HEK293T (cell line): ENCODE results near the gene MAU2.
"Not testable (repeated sequence)": the region's sequence is repeated elsewhere in the genome, so short reads cannot be mapped to it uniquely, and the experiment has no call there.

Experiments
- CTCF ChIA-PET: fragments of 350-600 bp; formaldehyde crosslinking; extraction: SDS; loops from one replicate; lab custom pipeline; 2021; ENCODE audit warnings: antibody characterized with exemption, inconsistent platforms; lab: Yijun Ruan, JAX
- POLR2A ChIA-PET: fragments of 350-600 bp; formaldehyde crosslinking; extraction: SDS; loops from one replicate; lab custom pipeline; 2020; ENCODE audit warnings: antibody characterized with exemption, inconsistent platforms; lab: Yijun Ruan, JAX
- DNase-seq: peaks from one replicate; pipeline ENCODE4 v3.0.0; 2012; ENCODE audit warnings: mixed read lengths; ENCODE audit errors: extremely low spot score
- ARNT ChIP-seq: fragments of 450-650 bp; IDR thresholded peaks from 2 replicates; pipeline ENCODE4 v1.6.1; 2017; ENCODE audit warnings: mild to moderate bottlenecking
- BHLHE40 ChIP-seq: fragments of 450-650 bp; IDR thresholded peaks from 2 replicates; pipeline ENCODE4 v1.6.1; 2016; ENCODE audit warnings: mild to moderate bottlenecking, moderate library complexity, borderline replicate concordance
- CTBP1 ChIP-seq: fragments of 450-650 bp; IDR thresholded peaks from 2 replicates; pipeline ENCODE4 v1.6.1; 2016; ENCODE audit warnings: borderline replicate concordance
- ELF4 ChIP-seq: fragments of 450-650 bp; IDR thresholded peaks from 2 replicates; pipeline ENCODE4 v1.6.1; 2017; ENCODE audit warnings: antibody characterized with exemption
- FOXA1 ChIP-seq: fragments of 450-650 bp; IDR thresholded peaks from 2 replicates; pipeline ENCODE4 v1.6.1; 2016; ENCODE audit warnings: mild to moderate bottlenecking
- FOXK2 ChIP-seq: fragments of 450-650 bp; IDR thresholded peaks from 2 replicates; pipeline ENCODE4 v1.6.1; 2016; ENCODE audit warnings: mild to moderate bottlenecking
- FOXM1 ChIP-seq: fragments of 450-650 bp; IDR thresholded peaks from 2 replicates; pipeline ENCODE4 v1.6.1; 2017; ENCODE audit warnings: mild to moderate bottlenecking, borderline replicate concordance
- HDGF ChIP-seq: fragments of 450-650 bp; IDR thresholded peaks from 2 replicates; pipeline ENCODE4 v1.6.1; 2017; ENCODE audit warnings: antibody characterized with exemption, borderline replicate concordance
- L3MBTL2 ChIP-seq: fragments of 450-650 bp; conservative IDR thresholded peaks from 2 replicates; pipeline ENCODE4 v1.6.1; 2016; ENCODE audit warnings: mild to moderate bottlenecking
- LEF1 ChIP-seq: fragments of 450-650 bp; IDR thresholded peaks from 2 replicates; pipeline ENCODE4 v1.6.1; 2017; ENCODE audit warnings: mild to moderate bottlenecking, borderline replicate concordance
- NFRKB ChIP-seq: fragments of 450-650 bp; IDR thresholded peaks from 2 replicates; pipeline ENCODE4 v1.6.1; 2016; ENCODE audit warnings: mild to moderate bottlenecking, moderate library complexity
- PKNOX1 ChIP-seq: fragments of 450-650 bp; IDR thresholded peaks from 2 replicates; pipeline ENCODE4 v1.6.1; 2016
- SP1 ChIP-seq: fragments of 450-650 bp; IDR thresholded peaks from 2 replicates; pipeline ENCODE4 v1.6.1; 2017
- SUZ12 ChIP-seq: fragments of 450-650 bp; IDR thresholded peaks from 2 replicates; pipeline ENCODE4 v1.6.1; 2016; ENCODE audit warnings: mild to moderate bottlenecking
- TARDBP ChIP-seq: fragments of 450-650 bp; IDR thresholded peaks from 2 replicates; pipeline ENCODE4 v1.6.1; 2016
- ZNF384 ChIP-seq: fragments of 450-650 bp; IDR thresholded peaks from 2 replicates; pipeline ENCODE4 v1.6.1; 2016

MAU2 gene

DNA sequence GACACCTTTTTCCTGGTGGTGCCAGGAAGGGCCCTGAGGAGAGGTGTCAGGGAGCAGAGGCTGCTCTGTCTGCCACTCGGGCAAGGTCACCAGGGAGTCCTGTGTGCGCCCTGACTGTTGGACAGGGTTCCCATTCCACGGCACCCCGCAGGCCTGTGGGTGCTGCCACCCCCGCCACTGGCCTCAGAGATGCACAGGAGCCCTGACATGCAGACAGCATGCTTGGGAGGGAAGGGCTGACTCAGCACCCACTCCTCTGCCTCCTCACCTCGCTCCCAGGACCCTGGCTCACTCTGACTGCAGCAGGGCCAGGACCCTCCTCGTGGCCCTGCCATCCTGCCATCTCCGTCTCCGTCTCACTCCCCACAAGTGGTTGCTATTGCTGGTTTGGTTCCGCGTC, 25.3 kb downstream of the MAU2 start:
- TF ChIP-seq ZNF384, result no peak
- no peak for TF ChIP-seq NFRKB
- TF ChIP-seq PKNOX1, result no peak
- no peak for TF ChIP-seq ARNT
- no peak for TF ChIP-seq FOXA1
- TF ChIP-seq BHLHE40, result no peak
- TF ChIP-seq HDGF, result no peak
- TF ChIP-seq ELF4, result no peak
- TF ChIP-seq L3MBTL2, result no peak
- TF ChIP-seq CTBP1, result no peak
- TF ChIP-seq SP1, result no peak
- TF ChIP-seq SUZ12, result no peak
- TF ChIP-seq FOXM1, result no peak
- no peak for TF ChIP-seq LEF1
- no peak for TF ChIP-seq FOXK2
- no peak for TF ChIP-seq TARDBP
- ChIA-PET CTCF (interaction anchor here (1.0 kb wide), 1 partner anchor 15 kb away, joined by 3 read pairs; no protein-coding TSS in a partner anchor), POLR2A (no interaction called here)
- no peak for DNase-seq

DNA sequence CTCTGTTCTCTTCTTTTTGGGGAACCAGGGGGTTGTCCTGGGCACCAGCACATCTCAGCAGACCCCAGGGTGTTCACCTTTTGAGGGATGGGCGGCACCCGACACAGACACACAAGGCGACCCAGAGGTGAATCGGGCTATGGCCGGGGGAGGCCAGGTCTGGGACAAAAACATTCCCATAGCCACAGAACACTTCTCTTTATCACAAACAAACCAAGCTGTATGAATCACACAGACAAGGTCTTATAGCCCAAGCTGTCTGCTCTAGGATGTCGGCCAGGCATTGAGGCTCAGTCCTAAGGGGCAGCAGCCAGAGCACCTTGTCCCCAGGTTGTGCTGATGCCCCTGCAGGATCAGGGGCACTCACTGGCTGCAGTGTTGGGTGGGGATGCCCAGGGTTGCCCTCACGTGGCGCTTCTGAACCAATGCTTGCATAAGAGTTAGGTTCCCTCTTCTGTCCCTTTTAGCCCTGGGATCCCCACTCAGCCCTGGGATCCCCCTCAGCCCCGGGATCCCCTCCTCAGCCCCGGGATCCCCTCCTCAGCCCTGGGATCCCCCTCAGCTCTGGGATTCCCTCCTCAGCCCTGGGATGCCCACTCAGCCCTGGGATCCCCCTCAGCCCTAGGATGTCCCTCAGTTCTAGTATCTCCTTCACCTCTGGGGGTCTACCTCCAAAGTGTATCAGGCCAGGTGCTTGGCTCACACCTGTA, 26.9 kb downstream of the MAU2 start:
- TF ChIP-seq ARNT (no peak), FOXK2 (no peak), FOXA1 (no peak), SP1 (no peak), SUZ12 (no peak), CTBP1 (no peak), ZNF384 (no peak), ELF4 (no peak), FOXM1 (no peak), LEF1 (no peak), L3MBTL2 (no peak), NFRKB (no peak), TARDBP (no peak), HDGF (no peak), BHLHE40 (no peak), PKNOX1 (no peak)
- POLR2A ChIA-PET, result no interaction called here
- no peak for DNase-seq
- CTCF ChIA-PET, result no interaction called here

DNA sequence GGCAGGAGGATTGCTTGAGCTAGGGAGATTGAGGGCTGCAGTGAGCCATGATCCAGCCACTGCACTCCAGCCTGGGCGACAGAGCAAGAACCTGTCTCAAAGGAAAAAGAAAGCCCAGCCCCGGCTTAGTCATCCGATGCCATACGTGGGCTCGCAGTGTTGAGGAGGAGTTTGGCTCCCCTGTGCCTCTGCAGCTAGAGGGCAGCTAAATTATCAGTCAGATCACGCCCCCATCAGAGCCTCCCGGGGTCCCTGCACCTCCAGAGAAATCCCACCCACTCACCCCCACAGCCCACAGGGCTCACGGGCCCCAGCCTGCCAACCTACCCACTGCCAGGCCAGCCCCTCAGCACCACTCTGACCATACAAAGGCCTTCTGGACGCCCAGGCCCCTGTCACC, 27.6 kb downstream of the MAU2 start:
- TF ChIP-seq FOXA1, result no peak
- TF ChIP-seq LEF1, result no peak
- ChIA-PET POLR2A (no interaction called here), CTCF (no interaction called here)
- no peak for DNase-seq

DNA sequence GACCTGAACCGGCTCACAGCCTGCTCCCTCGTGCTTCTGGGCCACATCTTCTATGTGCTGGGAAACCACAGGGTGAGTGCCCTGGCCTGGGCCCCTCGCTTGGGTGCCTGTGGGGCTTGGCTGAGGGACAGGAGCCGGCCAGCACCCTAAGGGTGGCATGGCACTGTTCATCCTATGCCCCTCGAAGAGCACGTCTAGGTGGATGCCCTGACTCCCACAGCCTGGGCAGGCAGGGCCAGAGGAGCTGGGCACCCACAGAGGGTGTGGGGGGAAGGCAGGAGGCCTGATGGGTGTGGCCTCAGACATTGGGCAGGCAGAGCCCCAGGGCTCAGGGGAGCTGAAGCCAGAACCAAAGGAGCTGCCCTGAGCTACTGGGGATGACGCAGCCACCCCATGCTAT, 28.7 kb downstream of the MAU2 start:
- no peak for DNase-seq
- ChIA-PET CTCF (no interaction called here), POLR2A (interaction anchor here (0.6 kb wide), 1 partner anchor 137 kb away, joined by 3 read pairs; no protein-coding TSS in a partner anchor)
- TF ChIP-seq LEF1 (no peak), FOXM1 (no peak), SP1 (no peak), ARNT (no peak), FOXA1 (no peak), L3MBTL2 (no peak), NFRKB (no peak), ELF4 (no peak), SUZ12 (no peak), TARDBP (no peak), BHLHE40 (no peak)

- ChIA-PET CTCF (interaction anchor here (1.1 kb wide), 1 partner anchor 8 kb away, joined by 3 read pairs; no protein-coding TSS in a partner anchor), POLR2A (interaction anchor here (1.4 kb wide), 1 partner anchor 14 kb away, joined by 6 read pairs; no protein-coding TSS in a partner anchor)
These were observed 30.1 kb downstream of the MAU2 start for GRCh38 chr19:19350756-19351155.

GRCh38 chr19:19352823-19353222, 32.2 kb downstream of the MAU2 start:
- ChIA-PET CTCF (interaction anchor here (0.8 kb wide), 1 partner anchor 11 kb away, joined by 3 read pairs; no protein-coding TSS in a partner anchor), POLR2A (no interaction called here)
- DNase-seq, result no peak
- TF ChIP-seq CTBP1, result no peak
- no peak for TF ChIP-seq TARDBP
- TF ChIP-seq FOXM1, result no peak
- no peak for TF ChIP-seq FOXA1

More at GRCh38 chr19:19350756-19351155, 30.1 kb downstream of the MAU2 start:
- not testable (repeated sequence) for DNase-seq

- ChIA-PET POLR2A (no interaction called here), CTCF (no interaction called here)
- no peak for DNase-seq
These were observed 33.4 kb downstream of the MAU2 start for GRCh38 chr19:19354007-19354406.

More at GRCh38 chr19:19354007-19354406, 33.4 kb downstream of the MAU2 start:
- TF ChIP-seq CTBP1, result no peak
- TF ChIP-seq SUZ12, result no peak
- TF ChIP-seq ZNF384, result no peak
- no peak for TF ChIP-seq FOXK2
- no peak for TF ChIP-seq NFRKB
- no peak for TF ChIP-seq TARDBP
- no peak for TF ChIP-seq FOXA1
